Measurements from ENCODE around the gene RIMBP2. TPM values are rescaled to one million over a fixed set of nuclear protein-coding genes. Genes with fewer than 3 reads are reported as not detected.

The RIMBP2 gene
- total RNA-seq, 3 donors from 2014 or later, result 2.3 to 5.9 (median 5.4) TPM

GRCh38 chr12:130707571-130707891 lies 8.6 kb downstream of the RIMBP2 start:
- H3K9me3 ChIP-seq, result no peaks in the 10 kb centered on the region
- TF ChIP-seq CTCF (IDR thresholded peaks at IDR 0.05), result no peak
- no peaks in the 10 kb centered on the region for H3K36me3 ChIP-seq (ENCODE audit: low read depth)
- intact Hi-C loops (cut with DNase I, micrococcal nuclease), result no loop called here
- no peaks in the 10 kb centered on the region for H3K4me1 ChIP-seq (ENCODE audit: low read depth)
- no peak overlapping the region for H3K4me3 ChIP-seq
- ATAC-seq (no peak), DNase-seq (no peak)

GRCh38 chr12:130706885-130707570 lies 9.1 kb downstream of the RIMBP2 start:
- no peaks in the 10 kb centered on the region for H3K4me1 ChIP-seq (ENCODE audit: low read depth)
- no peaks in the 10 kb centered on the region for H3K9me3 ChIP-seq
- no peak for ATAC-seq
- TF ChIP-seq CTCF (IDR thresholded peaks at IDR 0.05), result no peak
- DNase-seq, result no peak
- H3K4me3 ChIP-seq, result no peak overlapping the region
- no peaks in the 10 kb centered on the region for H3K36me3 ChIP-seq (ENCODE audit: low read depth)
- intact Hi-C loops (cut with DNase I, micrococcal nuclease), result no loop called here

- Histone ChIP-seq H3K4me3 (no peak overlapping the region), H3K9me3 (no peaks in the 10 kb centered on the region), H3K36me3 (ENCODE audit: low read depth) (no peaks in the 10 kb centered on the region), H3K4me1 (ENCODE audit: low read depth) (no peaks in the 10 kb centered on the region)
- intact Hi-C loops (cut with DNase I, micrococcal nuclease), result no loop called here
- TF ChIP-seq CTCF (IDR thresholded peaks at IDR 0.05), result no peak
- ATAC-seq, result no peak
- DNase-seq, result no peak
Observed at GRCh38 chr12:130706311-130706710, 9.8 kb downstream of the RIMBP2 start.

- H3K4me1 ChIP-seq (ENCODE audit: low read depth), result no peaks in the 10 kb centered on the region
- H3K9me3 ChIP-seq, result no peaks in the 10 kb centered on the region
- intact Hi-C loops (cut with DNase I, micrococcal nuclease), result no loop called here
- DNase-seq (no peak), ATAC-seq (no peak)
- TF ChIP-seq CTCF (IDR thresholded peaks at IDR 0.05), result no peak
- H3K4me3 ChIP-seq, result no peak overlapping the region
- no peaks in the 10 kb centered on the region for H3K36me3 ChIP-seq (ENCODE audit: low read depth)
Observed at GRCh38 chr12:130705178-130705822, 10.8 kb downstream of the RIMBP2 start.

GRCh38 chr12:130704606-130705005 lies 11.5 kb downstream of the RIMBP2 start:
- no peaks in the 10 kb centered on the region for H3K36me3 ChIP-seq (ENCODE audit: low read depth)
- intact Hi-C loops (cut with DNase I, micrococcal nuclease), result no loop called here
- DNase-seq, result no peak
- H3K4me1 ChIP-seq (ENCODE audit: low read depth), result no peaks in the 10 kb centered on the region
- no peaks in the 10 kb centered on the region for H3K9me3 ChIP-seq
- TF ChIP-seq CTCF (IDR thresholded peaks at IDR 0.05), result no peak
- no peak overlapping the region for H3K4me3 ChIP-seq
- no peak for ATAC-seq

All from mucosa of descending colon (tissue), 3 donors.